ENCODE measurements around the gene UNC5A.

- TF ChIP-seq ZNF274 (IDR thresholded peaks at IDR 0.05; ENCODE audit: low read depth, low read length) (no peak), SUZ12 (IDR thresholded peaks at IDR 0.05; ENCODE audit: extremely low read depth, insufficient read depth, insufficient read length) (no peak), YY1 (IDR thresholded peaks at IDR 0.05; ENCODE audit: insufficient read depth, insufficient read length) (no peak)
These were observed 95.8 kb downstream of the UNC5A start for GRCh38 chr5:176906126-176906525.
